Stomach (tissue), 4 donors: ENCODE data around the gene FMC1.

Experiments
- CTCF ChIP-seq, 7 experiments: fragments of 450-650 bp in 4 of 7; fragments of 200-600 bp in 3 of 7; sonication (generic) in 3 of 7; IDR thresholded peaks; one replicate each; pipeline ENCODE4 v1.5.1; 2016 to 2019; ENCODE audit warnings: antibody characterized with exemption in 7 of 7, control low read depth in 2 of 7, mild to moderate bottlenecking in 1 of 7
- POLR2A ChIP-seq, 4 donors: fragments of 450-650 bp; IDR thresholded peaks; one replicate each; pipeline ENCODE4 v1.6.1; 2016; ENCODE audit warnings: antibody characterized with exemption in 4 of 4, control low read depth in 2 of 4, mild to moderate bottlenecking in 1 of 4, moderate library complexity in 1 of 4
- POLR2AphosphoS5 ChIP-seq, 3 donors: sonication (generic); formaldehyde crosslinking; IDR thresholded peaks; one replicate each; pipeline ENCODE4 v1.6.1; 2016; ENCODE audit warnings: antibody characterized with exemption in 3 of 3

GRCh38 chr7:139384611-139385010 is 43.5 kb downstream of the FMC1 start:
- TF ChIP-seq POLR2A (IDR thresholded peaks at IDR 0.05) (no peak), CTCF (IDR thresholded peaks at IDR 0.05) (no peak), POLR2AphosphoS5 (IDR thresholded peaks at IDR 0.05) (no peak)
